Neural progenitor cell (in vitro differentiated cells): Measurements from ENCODE around the gene FGF21. TPM values are rescaled to one million over a fixed set of nuclear protein-coding genes. Genes with fewer than 3 reads are reported as not detected.

ENCODE experiments used
- DNase-seq: peaks from one replicate; pipeline ENCODE4 v3.0.0-alpha.2; 2016; ENCODE audit warnings: low spot score
- H2AFZ ChIP-seq: fragments of 200-600 bp; sonication (generic); replicated peaks from 2 replicates; pipeline ENCODE4 v1.6.1; 2016; ENCODE audit warnings: antibody characterized with exemption
- H3F3A ChIP-seq: fragments of 200-600 bp; sonication (generic); 2 replicates; pipeline ENCODE4 v1.6.1; 2016; ENCODE audit warnings: antibody characterized with exemption, low read depth
- H3K27ac ChIP-seq: fragments of 200-600 bp; sonication (generic); 2 replicates; pipeline ENCODE4 v1.5.1; 2016; ENCODE audit warnings: mild to moderate bottlenecking
- H3K27me3 ChIP-seq: fragments of 200-600 bp; sonication (generic); 2 replicates; pipeline ENCODE4 v1.6.1; 2016; ENCODE audit warnings: mild to moderate bottlenecking, moderate library complexity
- H3K36me3 ChIP-seq: fragments of 200-600 bp; sonication (generic); 2 replicates; pipeline ENCODE4 v1.5.1; 2016
- H3K4me1 ChIP-seq: fragments of 200-600 bp; sonication (generic); 2 replicates; pipeline ENCODE4 v1.6.1; 2016; ENCODE audit warnings: mixed run types
- H3K4me2 ChIP-seq: fragments of 200-600 bp; sonication (generic); 2 replicates; pipeline ENCODE4 v1.6.1; 2016
- H3K4me3 ChIP-seq: fragments of 200-600 bp; sonication (generic); 2 replicates; pipeline ENCODE4 v1.5.1; 2016
- H3K79me2 ChIP-seq: fragments of 200-600 bp; sonication (generic); 2 replicates; pipeline ENCODE4 v1.6.1; 2016; ENCODE audit warnings: low read depth
- H3K9ac ChIP-seq: fragments of 200-600 bp; sonication (generic); 2 replicates; pipeline ENCODE4 v1.6.1; 2016
- H3K9me3 ChIP-seq: fragments of 200-600 bp; sonication (generic); 2 replicates; pipeline ENCODE4 v1.5.1; 2016; ENCODE audit warnings: low read depth
- H4K20me1 ChIP-seq: fragments of 200-600 bp; sonication (generic); 2 replicates; pipeline ENCODE4 v1.6.1; 2016; ENCODE audit warnings: low read depth
- H3K27ac Mint-ChIP-seq: 3 replicates; pipeline ENCODE4 v1.8.0; 2021; ENCODE audit warnings: mixed read lengths
- H3K27me3 Mint-ChIP-seq: 2 replicates; pipeline ENCODE4 v1.8.0; 2022; ENCODE audit warnings: low read depth, mild to moderate bottlenecking, inconsistent platforms, moderate library complexity, mixed read lengths; ENCODE audit not compliant: insufficient read depth
- H3K36me3 Mint-ChIP-seq: 3 replicates; pipeline ENCODE4 v1.8.0; 2021; ENCODE audit warnings: mixed read lengths
- H3K4me1 Mint-ChIP-seq: 3 replicates; pipeline ENCODE4 v1.8.0; 2021; ENCODE audit warnings: mixed read lengths
- H3K4me3 Mint-ChIP-seq: 3 replicates; pipeline ENCODE4 v1.8.0; 2021; ENCODE audit warnings: mild to moderate bottlenecking, moderate library complexity, mixed read lengths
- H3K9me3 Mint-ChIP-seq: 3 replicates; pipeline ENCODE4 v1.8.0; 2020; ENCODE audit warnings: mixed read lengths
- CTCF ChIP-seq: fragments of 200-600 bp; sonication (generic); IDR thresholded peaks from 2 replicates; pipeline ENCODE4 v1.5.1; 2017; ENCODE audit warnings: antibody characterized with exemption, mild to moderate bottlenecking
- EZH2 ChIP-seq: fragments of 200-600 bp; sonication (generic); IDR thresholded peaks from 2 replicates; pipeline ENCODE4 v1.6.1; 2017; ENCODE audit warnings: antibody characterized with exemption, mild to moderate bottlenecking, moderate library complexity
- EZH2phosphoT487 ChIP-seq: fragments of 200-600 bp; sonication (generic); IDR thresholded peaks from 2 replicates; pipeline ENCODE4 v1.6.1; 2017; ENCODE audit warnings: antibody characterized with exemption
- total RNA-seq: library from RNA; depleted of rRNA; stranded (reverse); fragments of >200 nt; gene quantifications from 2 replicates; pipeline ENCODE4 v1.2.3, GENCODE V29; 2015; ENCODE audit warnings: low replicate concordance

The FGF21 gene
- total RNA-seq, 1 donor from 2014 or later = not detected

- H3K4me3 ChIP-seq = no peak overlapping the region
- Mint-ChIP-seq H3K4me3 (no peak overlapping the region), H3K36me3 (no peaks in the 10 kb centered on the region), H3K4me1 (peaks cover 3% of the 10 kb centered on the region), H3K9me3 (no peaks in the 10 kb centered on the region), H3K27ac (peak overlapping the region; percentile 44), H3K27me3 (peaks cover 4% of the 10 kb centered on the region)
- no peaks in the 10 kb centered on the region for H3K27me3 ChIP-seq
- no peaks in the 10 kb centered on the region for H4K20me1 ChIP-seq
- H3K36me3 ChIP-seq = no peaks in the 10 kb centered on the region
- no peak for DNase-seq
- TF ChIP-seq EZH2phosphoT487 (no peak), CTCF (no peak), EZH2 (no peak)
- no peak overlapping the region for H3K9ac ChIP-seq
- H2AFZ ChIP-seq = no peak overlapping the region
- no peaks in the 10 kb centered on the region for H3F3A ChIP-seq
- no peaks in the 10 kb centered on the region for H3K9me3 ChIP-seq
- no peaks in the 10 kb centered on the region for H3K79me2 ChIP-seq
- H3K4me1 ChIP-seq = no peaks in the 10 kb centered on the region
- no peak overlapping the region for H3K27ac ChIP-seq
- H3K4me2 ChIP-seq = no peak overlapping the region
Observed at GRCh38 chr19:48772503-48772953, 17.2 kb downstream of the FGF21 start.

- no peaks in the 10 kb centered on the region for H3K36me3 ChIP-seq
- H3K9me3 ChIP-seq = no peaks in the 10 kb centered on the region
- Mint-ChIP-seq H3K4me3 (no peak overlapping the region), H3K4me1 (peaks cover 6% of the 10 kb centered on the region), H3K27me3 (peaks cover 11% of the 10 kb centered on the region), H3K27ac (no peak overlapping the region), H3K36me3 (no peaks in the 10 kb centered on the region), H3K9me3 (no peaks in the 10 kb centered on the region)
- no peaks in the 10 kb centered on the region for H3K4me1 ChIP-seq
- H3K4me2 ChIP-seq = no peak overlapping the region
- no peaks in the 10 kb centered on the region for H3K79me2 ChIP-seq
- H3K27ac ChIP-seq = no peak overlapping the region
- no peak overlapping the region for H3K4me3 ChIP-seq
- DNase-seq = no peak
- no peaks in the 10 kb centered on the region for H3K27me3 ChIP-seq
- H2AFZ ChIP-seq = no peak overlapping the region
- no peak overlapping the region for H3K9ac ChIP-seq
- H3F3A ChIP-seq = no peaks in the 10 kb centered on the region
- no peaks in the 10 kb centered on the region for H4K20me1 ChIP-seq
- TF ChIP-seq EZH2phosphoT487 (no peak), EZH2 (no peak), CTCF (no peak)
Observed at GRCh38 chr19:48777139-48777538, 21.8 kb downstream of the FGF21 start.

- H3K27me3 Mint-ChIP-seq = peaks cover 11% of the 10 kb centered on the region
- Histone ChIP-seq H3K9ac (no peak overlapping the region), H3K4me2 (no peak overlapping the region), H2AFZ (no peak overlapping the region), H3K36me3 (no peaks in the 10 kb centered on the region), H3F3A (no peaks in the 10 kb centered on the region), H3K27ac (no peak overlapping the region), H4K20me1 (no peaks in the 10 kb centered on the region), H3K4me3 (no peak overlapping the region), H3K27me3 (no peaks in the 10 kb centered on the region), H3K4me1 (no peaks in the 10 kb centered on the region), H3K79me2 (no peaks in the 10 kb centered on the region), H3K9me3 (no peaks in the 10 kb centered on the region)
- no peak overlapping the region for H3K27ac Mint-ChIP-seq
- peaks cover 9% of the 10 kb centered on the region for H3K4me1 Mint-ChIP-seq
- H3K9me3 Mint-ChIP-seq = no peaks in the 10 kb centered on the region
- TF ChIP-seq EZH2phosphoT487 (no peak), CTCF (no peak), EZH2 (no peak)
- H3K36me3 Mint-ChIP-seq = no peaks in the 10 kb centered on the region
- H3K4me3 Mint-ChIP-seq = no peak overlapping the region
- DNase-seq = no peak
Observed at GRCh38 chr19:48777720-48778119, 22.4 kb downstream of the FGF21 start.

- H3K4me1 ChIP-seq = no peaks in the 10 kb centered on the region
- no peak overlapping the region for H3K4me3 ChIP-seq
- H3K36me3 ChIP-seq = no peaks in the 10 kb centered on the region
- TF ChIP-seq EZH2phosphoT487 = no peak
- Mint-ChIP-seq H3K4me1 (peaks cover 9% of the 10 kb centered on the region), H3K9me3 (no peaks in the 10 kb centered on the region), H3K36me3 (no peaks in the 10 kb centered on the region), H3K27me3 (peaks cover 8% of the 10 kb centered on the region), H3K27ac (no peak overlapping the region), H3K4me3 (peak overlapping the region; percentile 21)
- no peak for DNase-seq
- no peak overlapping the region for H3K27ac ChIP-seq
- no peak overlapping the region for H2AFZ ChIP-seq
- H3K9ac ChIP-seq = no peak overlapping the region
- no peak overlapping the region for H3K4me2 ChIP-seq
- H3K27me3 ChIP-seq = no peaks in the 10 kb centered on the region
- no peaks in the 10 kb centered on the region for H3K9me3 ChIP-seq
- no peaks in the 10 kb centered on the region for H3K79me2 ChIP-seq
- H4K20me1 ChIP-seq = no peaks in the 10 kb centered on the region
- H3F3A ChIP-seq = no peaks in the 10 kb centered on the region
Observed at GRCh38 chr19:48779636-48780035, 24.3 kb downstream of the FGF21 start.
